Measurements from ENCODE around the gene TMTC4.

DNA sequence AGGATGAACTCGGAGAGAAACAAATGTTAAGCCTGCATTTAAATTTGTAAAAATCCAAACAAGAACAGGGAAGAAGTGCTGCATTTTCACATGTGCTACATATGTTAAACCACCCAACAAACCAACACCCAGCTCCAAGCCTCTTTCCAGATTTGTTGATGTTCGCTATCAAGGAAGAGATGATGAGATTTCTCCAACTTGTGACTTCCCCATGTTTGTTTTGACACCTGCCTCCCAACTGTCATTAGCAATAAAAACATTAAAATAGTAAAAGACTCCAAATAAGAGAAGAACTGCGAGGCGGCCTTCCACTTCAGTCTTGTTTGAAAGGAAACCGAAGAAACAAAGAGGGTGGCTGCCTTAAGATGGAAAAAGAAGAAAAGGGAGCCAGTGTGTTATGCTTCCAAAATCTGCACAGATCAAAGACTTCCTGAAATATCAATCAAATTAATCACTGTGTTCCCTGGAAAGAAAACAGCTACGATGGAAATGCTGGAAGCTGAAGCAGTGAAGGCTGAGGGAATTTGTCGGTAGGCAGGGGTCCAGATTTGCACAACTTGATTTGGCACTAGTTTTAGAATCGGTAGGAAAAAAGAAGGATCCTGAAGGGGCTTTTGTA lies 72.0 kb downstream of the TMTC4 start:
- no peak for TF ChIP-seq POLR2A (IDR thresholded peaks at IDR 0.05)
- no peak for TF ChIP-seq POLR2AphosphoS5 (IDR thresholded peaks at IDR 0.05)
